Measurements from ENCODE around the gene XYLT1. TPM values are rescaled to one million over a fixed set of nuclear protein-coding genes. Genes with fewer than 3 reads are reported as not detected.

XYLT1 gene
- polyA plus RNA-seq, 1 donor from 2014 or later = 3.3 TPM

- H3K9ac ChIP-seq (ENCODE audit: low read length) = no peak overlapping the region
- no peaks in the 10 kb centered on the region for H3K36me3 ChIP-seq (ENCODE audit: insufficient read depth, low read length)
- no peak overlapping the region for H3K27ac ChIP-seq (ENCODE audit: low read length)
- H3K9me2 ChIP-seq (ENCODE audit: insufficient read depth, low read length) = no peaks in the 10 kb centered on the region
- H4K20me1 ChIP-seq (ENCODE audit: insufficient read depth) = no peaks in the 10 kb centered on the region
- H2AFZ ChIP-seq (ENCODE audit: low read depth, low read length) = no peak overlapping the region
- H3K9me3 ChIP-seq (ENCODE audit: low read length) = no peaks in the 10 kb centered on the region
- no peak for TF ChIP-seq EP300 (conservative IDR thresholded peaks at IDR 0.05; ENCODE audit: poor library complexity, severe bottlenecking)
- TF ChIP-seq CTCF (IDR thresholded peaks at IDR 0.05; ENCODE audit: poor library complexity, severe bottlenecking) = no peak
- no peak for TF ChIP-seq TAF1 (IDR thresholded peaks at IDR 0.05; ENCODE audit: low read depth)
- TF ChIP-seq SMC3 (conservative IDR thresholded peaks at IDR 0.05; ENCODE audit: poor library complexity) = no peak
- TF ChIP-seq REST (IDR thresholded peaks at IDR 0.05; ENCODE audit: borderline replicate concordance) = no peak
- no peak for TF ChIP-seq MXI1 (conservative IDR thresholded peaks at IDR 0.05; ENCODE audit: poor library complexity, severe bottlenecking)
- no peak for TF ChIP-seq RAD21 (conservative IDR thresholded peaks at IDR 0.05)
- no peak for TF ChIP-seq EZH2 (IDR thresholded peaks at IDR 0.05; ENCODE audit: borderline replicate concordance, insufficient read depth, low read length, poor library complexity, severe bottlenecking)
- no peak for TF ChIP-seq POLR2AphosphoS5 (IDR thresholded peaks at IDR 0.05)
- H3K4me3 ChIP-seq (ENCODE audit: low read length) = no peak overlapping the region
- peaks cover 11% of the 10 kb centered on the region for H3K79me2 ChIP-seq (replicated peaks; ENCODE audit: insufficient read depth, low read length)
- H3K27me3 ChIP-seq (ENCODE audit: insufficient read depth, low read depth, low read length) = no peaks in the 10 kb centered on the region
- H3F3A ChIP-seq (ENCODE audit: insufficient read depth, low read length, poor library complexity, severe bottlenecking) = no peaks in the 10 kb centered on the region
- H3K4me2 ChIP-seq (ENCODE audit: low read length) = no peak overlapping the region
These were observed 61.8 kb downstream of the XYLT1 start for GRCh38 chr16:17408955-17409441.

- H3K4me3 ChIP-seq (ENCODE audit: low read length) = no peak overlapping the region
- H2AFZ ChIP-seq (ENCODE audit: low read depth, low read length) = no peak overlapping the region
- no peak overlapping the region for H3K4me2 ChIP-seq (ENCODE audit: low read length)
- peaks cover 11% of the 10 kb centered on the region for H3K79me2 ChIP-seq (replicated peaks; ENCODE audit: insufficient read depth, low read length)
- H3K27ac ChIP-seq (ENCODE audit: low read length) = no peak overlapping the region
- TF ChIP-seq RAD21 (conservative IDR thresholded peaks at IDR 0.05) (no peak), SMC3 (conservative IDR thresholded peaks at IDR 0.05; ENCODE audit: poor library complexity) (no peak), EZH2 (IDR thresholded peaks at IDR 0.05; ENCODE audit: borderline replicate concordance, insufficient read depth, low read length, poor library complexity, severe bottlenecking) (no peak), MXI1 (conservative IDR thresholded peaks at IDR 0.05; ENCODE audit: poor library complexity, severe bottlenecking) (no peak), EP300 (conservative IDR thresholded peaks at IDR 0.05; ENCODE audit: poor library complexity, severe bottlenecking) (no peak), TAF1 (IDR thresholded peaks at IDR 0.05; ENCODE audit: low read depth) (no peak), POLR2AphosphoS5 (IDR thresholded peaks at IDR 0.05) (no peak), CTCF (IDR thresholded peaks at IDR 0.05; ENCODE audit: poor library complexity, severe bottlenecking) (no peak), REST (IDR thresholded peaks at IDR 0.05; ENCODE audit: borderline replicate concordance) (no peak)
- H4K20me1 ChIP-seq (ENCODE audit: insufficient read depth) = no peaks in the 10 kb centered on the region
- H3K9me2 ChIP-seq (ENCODE audit: insufficient read depth, low read length) = no peaks in the 10 kb centered on the region
- H3F3A ChIP-seq (ENCODE audit: insufficient read depth, low read length, poor library complexity, severe bottlenecking) = no peaks in the 10 kb centered on the region
- H3K9ac ChIP-seq (ENCODE audit: low read length) = no peak overlapping the region
- H3K36me3 ChIP-seq (ENCODE audit: insufficient read depth, low read length) = no peaks in the 10 kb centered on the region
- H3K27me3 ChIP-seq (ENCODE audit: insufficient read depth, low read depth, low read length) = no peaks in the 10 kb centered on the region
- no peaks in the 10 kb centered on the region for H3K9me3 ChIP-seq (ENCODE audit: low read length)
These were observed 62.5 kb downstream of the XYLT1 start for GRCh38 chr16:17408296-17408695.
